B cell (primary cell): Measurements from ENCODE around the gene STIM1. TPM values are rescaled to one million over a fixed set of nuclear protein-coding genes. Genes with fewer than 3 reads are reported as not detected.
"Not testable (repeated sequence)": the region's sequence is repeated elsewhere in the genome, so short reads cannot be mapped to it uniquely, and the experiment has no call there.

Source experiments
- ATAC-seq: fragments of 200-7000 bp; cut with Tn5 transposase; one replicate; pipeline ENCODE4 v1.10.0; 2021; ENCODE audit warnings: low read depth, mild to moderate bottlenecking, moderate number of reproducible peaks, moderate library complexity
- CTCF ChIA-PET: fragments of 350-600 bp; sonication (Branson Sonifier 250); formaldehyde crosslinking; loops from one replicate; lab custom pipeline; 2021; ENCODE audit warnings: antibody characterized with exemption, inconsistent platforms; lab: Charles Lee
- POLR2A ChIA-PET: fragments of 350-600 bp; sonication (Branson Sonifier 250); formaldehyde crosslinking; loops from one replicate; lab custom pipeline; 2021; ENCODE audit warnings: antibody characterized with exemption; lab: Charles Lee
- DNase-seq: peaks from one replicate; pipeline ENCODE4 v3.0.0; 2013
- H2AFZ ChIP-seq: 2 replicates; pipeline ENCODE4 v1.6.1; 2012; ENCODE audit warnings: mild to moderate bottlenecking, low read depth, low read length; ENCODE audit not compliant: insufficient read depth, poor library complexity, severe bottlenecking
- H3K27ac ChIP-seq, 2 donors: 1 replicate in 1 of 2; 2 replicates in 1 of 2; pipeline ENCODE4 v1.5.1; 2012 to 2013; ENCODE audit warnings: low read length in 2 of 2, mild to moderate bottlenecking in 2 of 2, moderate library complexity in 1 of 2
- H3K27me3 ChIP-seq, 4 experiments: fragments of 200-600 bp in 1 of 4; sonication (generic) in 1 of 4; replicated peaks in 1 of 4; 1 replicate in 2 of 4; 2 replicates in 2 of 4; pipeline versions ENCODE4 v1.6.1 to v1.7.0; 2013 to 2016; ENCODE audit warnings: low read length in 3 of 4, mild to moderate bottlenecking in 2 of 4, mixed read lengths in 1 of 4, moderate library complexity in 1 of 4; ENCODE audit not compliant: insufficient read depth in 4 of 4, control insufficient read depth in 3 of 4; ENCODE audit errors: control extremely low read depth in 1 of 4
- H3K36me3 ChIP-seq, 2 experiments: replicated peaks in 1 of 2; 1 replicate in 1 of 2; 2 replicates in 1 of 2; pipeline versions ENCODE4 v1.6.1 to v1.7.1; 2013; ENCODE audit warnings: low read length in 1 of 2; ENCODE audit not compliant: insufficient read depth in 2 of 2, control insufficient read depth in 1 of 2; ENCODE audit errors: control extremely low read depth in 1 of 2, extremely low read depth in 1 of 2
- H3K4me1 ChIP-seq, 2 donors: fragments of 200-600 bp in 1 of 2; sonication (generic) in 1 of 2; 1 replicate in 1 of 2; 2 replicates in 1 of 2; pipeline versions ENCODE4 v1.5.1 to v1.6.1; 2013 to 2017; ENCODE audit warnings: low read length in 2 of 2; ENCODE audit not compliant: control insufficient read depth in 2 of 2, insufficient read depth in 2 of 2
- H3K4me2 ChIP-seq: replicated peaks from 2 replicates; pipeline ENCODE3; 2012; ENCODE audit warnings: mild to moderate bottlenecking, low read depth, low read length; ENCODE audit not compliant: poor library complexity, severe bottlenecking
- H3K4me3 ChIP-seq, 5 experiments: fragments of 200-600 bp in 1 of 5; sonication (generic) in 1 of 5; 1 replicate in 3 of 5; 2 replicates in 2 of 5; pipeline versions ENCODE4 v1.5.1 to v1.7.0; 2011 to 2016; ENCODE audit warnings: low read length in 4 of 5, mild to moderate bottlenecking in 4 of 5, low read depth in 2 of 5, control low read depth in 1 of 5, moderate library complexity in 1 of 5; ENCODE audit not compliant: insufficient read depth in 1 of 5; ENCODE audit errors: control extremely low read depth in 1 of 5, extremely low read depth in 1 of 5
- H3K79me2 ChIP-seq: fragments of 200-600 bp; sonication (generic); one replicate; pipeline ENCODE4 v1.6.0; 2016; ENCODE audit warnings: low read length; ENCODE audit not compliant: control insufficient read depth, insufficient read depth
- H3K9ac ChIP-seq: fragments of 200-600 bp; sonication (generic); 2 replicates; pipeline ENCODE4 v1.6.1; 2017; ENCODE audit warnings: mild to moderate bottlenecking, low read length, moderate library complexity
- H3K9me3 ChIP-seq, 3 donors: one replicate each; pipeline versions ENCODE4 v1.6.1 to v1.7.1; 2013; ENCODE audit warnings: low read length in 2 of 3; ENCODE audit not compliant: control insufficient read depth in 2 of 3, insufficient read depth in 1 of 3; ENCODE audit errors: control extremely low read depth in 1 of 3
- H4K20me1 ChIP-seq: 2 replicates; pipeline ENCODE4 v1.6.0; 2012; ENCODE audit warnings: mild to moderate bottlenecking, low read length; ENCODE audit not compliant: insufficient read depth, control insufficient read depth, poor library complexity, severe bottlenecking
- H3K27ac Mint-ChIP-seq: one replicate; pipeline ENCODE4 v1.8.0; 2021; ENCODE audit warnings: mixed read lengths
- H3K27me3 Mint-ChIP-seq: one replicate; pipeline ENCODE4 v1.8.0; 2021; ENCODE audit warnings: mixed read lengths
- H3K4me1 Mint-ChIP-seq: one replicate; pipeline ENCODE4 v1.8.0; 2021; ENCODE audit warnings: mixed read lengths
- H3K4me3 Mint-ChIP-seq: one replicate; pipeline ENCODE4 v1.8.0; 2021; ENCODE audit warnings: mixed read lengths
- H3K9me3 Mint-ChIP-seq: one replicate; pipeline ENCODE4 v1.8.0; 2022; ENCODE audit warnings: mixed read lengths; ENCODE audit not compliant: insufficient read depth
- CTCF ChIP-seq: fragments of 200-600 bp; IDR thresholded peaks from one replicate; pipeline ENCODE4 v1.8.0; 2022; ENCODE audit warnings: antibody characterized with exemption, mild to moderate bottlenecking
- EZH2 ChIP-seq: IDR thresholded peaks from 2 replicates; pipeline ENCODE4 v1.6.1; 2012; ENCODE audit warnings: borderline replicate concordance, low read depth, mild to moderate bottlenecking, moderate library complexity, low read length; ENCODE audit not compliant: insufficient read depth, poor library complexity, severe bottlenecking
- WGBS: methylation state at CpG from one replicate; pipeline ENCODE4 v1.1.5; 2013; ENCODE audit warnings: missing lambda C conversion rate; ENCODE audit not compliant: insufficient coverage; 5-methylcytosine and 5-hydroxymethylcytosine counted together
- intact Hi-C: fragments of 100-400 bp; cut with micrococcal nuclease; formaldehyde crosslinking; loops from one replicate; pipeline ENCODE4 v1.10.0; 2022
- polyA plus RNA-seq: library from polyadenylated mRNA; depleted of rRNA; stranded (reverse); fragments of >200 nt; gene quantifications from 2 replicates; pipeline ENCODE4 v1.2.3, GENCODE V29; 2012
- total RNA-seq, 2 donors: library from RNA; stranded (reverse); fragments of 120-200 nt in 1 of 2; gene quantifications; 1 replicate in 1 of 2; 2 replicates in 1 of 2; pipeline versions ENCODE4 v1.2.3 to v1.2.4, GENCODE V29; 2013 to 2022

STIM1 gene
- total and polyA plus RNA-seq, 2 donors (not counting 1 experiment from before 2014, with no cell fraction given), result 59.4 to 76.7 TPM

DNA sequence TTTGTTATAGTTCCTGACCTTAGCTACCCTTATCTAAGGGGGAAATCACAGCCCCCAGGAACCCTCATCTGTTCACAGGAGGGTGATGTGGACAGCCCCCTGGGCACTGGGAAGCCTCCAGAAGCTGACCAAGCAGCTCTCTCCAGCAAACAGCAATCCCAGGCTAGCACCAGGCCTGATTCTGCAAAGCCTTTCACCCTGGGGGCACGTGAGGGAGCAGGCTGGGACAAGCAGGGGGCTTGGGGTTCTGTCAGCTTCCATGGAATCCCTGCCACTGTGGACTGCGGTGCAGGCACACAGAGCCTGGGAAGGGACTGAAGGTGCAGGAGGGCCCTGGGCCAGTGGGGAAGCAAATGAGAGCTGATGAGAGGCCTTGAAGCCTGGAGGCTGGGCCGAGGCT, 45.0 kb upstream of the STIM1 start:
- DNase-seq, result no peak
- Histone ChIP-seq H3K4me1 (peaks cover 6 to 17% of the 10 kb centered on the region in 2 donors), H3K36me3 (no peaks in the 10 kb centered on the region), H3K4me3 (no peak overlapping the region), H4K20me1 (no peaks in the 10 kb centered on the region), H3K9me3 (no peaks in the 10 kb centered on the region), H3K79me2 (peaks cover 9% of the 10 kb centered on the region), H2AFZ (no peak overlapping the region), H3K27me3 (no peaks in the 10 kb centered on the region), H3K27ac (no peak overlapping the region), H3K4me2 (no peak overlapping the region), H3K9ac (no peak overlapping the region)
- ATAC-seq, result no peak
- ChIA-PET CTCF (interaction anchor here (0.8 to 8.7 kb wide), 7 partner anchors 10 to 263 kb away, joined by 3 to 85 read pairs (median 5); partner anchors contain the start of genes RHOG and STIM1), POLR2A (no interaction called here)
- TF ChIP-seq EZH2, result no peak
- TF ChIP-seq CTCF, result no peak
- WGBS, result 100% methylated on average over 2 of the region's 3 CpGs
- Mint-ChIP-seq H3K27me3 (no peaks in the 10 kb centered on the region), H3K4me1 (peaks cover 11% of the 10 kb centered on the region), H3K4me3 (no peak overlapping the region), H3K9me3 (no peaks in the 10 kb centered on the region), H3K27ac (no peak overlapping the region)
- intact Hi-C loops, result no loop called here

DNA sequence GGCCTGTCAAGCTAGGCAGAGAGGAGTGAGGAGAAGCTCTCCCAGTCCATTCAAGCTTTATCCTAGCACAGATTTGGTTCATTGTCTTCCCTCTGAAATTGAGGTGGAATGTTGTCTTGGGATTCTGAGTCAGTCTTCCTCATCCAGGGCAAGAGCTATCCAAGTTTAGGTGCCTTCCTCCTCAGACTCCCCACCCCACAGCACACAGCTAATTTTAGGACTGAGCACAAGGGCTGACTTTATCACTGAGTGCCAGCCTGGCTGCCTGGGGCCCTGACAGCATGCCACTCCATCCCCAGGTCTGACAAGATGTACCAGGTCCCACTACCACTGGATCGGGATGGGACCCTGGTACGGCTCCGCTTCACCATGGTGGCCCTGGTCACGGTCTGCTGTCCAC, 44.5 kb upstream of the STIM1 start:
- H3K27me3 Mint-ChIP-seq, result no peaks in the 10 kb centered on the region
- no peak overlapping the region for H3K4me3 ChIP-seq
- H3K36me3 ChIP-seq, result no peaks in the 10 kb centered on the region
- no peak overlapping the region for H2AFZ ChIP-seq
- TF ChIP-seq CTCF (no peak), EZH2 (no peak)
- ATAC-seq (no peak), DNase-seq (no peak)
- no peaks in the 10 kb centered on the region for H3K27me3 ChIP-seq
- no peak overlapping the region for H3K4me2 ChIP-seq
- H3K9me3 Mint-ChIP-seq, result no peaks in the 10 kb centered on the region
- no peaks in the 10 kb centered on the region for H3K9me3 ChIP-seq
- no peak overlapping the region for H3K9ac ChIP-seq
- H3K4me1 ChIP-seq, result peaks cover 6 to 17% of the 10 kb centered on the region in 2 donors
- H3K4me3 Mint-ChIP-seq, result no peak overlapping the region
- POLR2A ChIA-PET, result no interaction called here
- intact Hi-C loops, result no loop called here
- no peaks in the 10 kb centered on the region for H4K20me1 ChIP-seq
- no peak overlapping the region for H3K27ac Mint-ChIP-seq
- peaks cover 9% of the 10 kb centered on the region for H3K79me2 ChIP-seq
- H3K4me1 Mint-ChIP-seq, result peaks cover 11% of the 10 kb centered on the region
- CTCF ChIA-PET, result interaction anchor here (0.8 to 8.7 kb wide), 7 partner anchors 10 to 262 kb away, joined by 3 to 85 read pairs (median 5); partner anchors contain the start of genes RHOG and STIM1
- WGBS, result 90% methylated on average over 2 of the region's 4 CpGs
- H3K27ac ChIP-seq, result no peak overlapping the region

DNA sequence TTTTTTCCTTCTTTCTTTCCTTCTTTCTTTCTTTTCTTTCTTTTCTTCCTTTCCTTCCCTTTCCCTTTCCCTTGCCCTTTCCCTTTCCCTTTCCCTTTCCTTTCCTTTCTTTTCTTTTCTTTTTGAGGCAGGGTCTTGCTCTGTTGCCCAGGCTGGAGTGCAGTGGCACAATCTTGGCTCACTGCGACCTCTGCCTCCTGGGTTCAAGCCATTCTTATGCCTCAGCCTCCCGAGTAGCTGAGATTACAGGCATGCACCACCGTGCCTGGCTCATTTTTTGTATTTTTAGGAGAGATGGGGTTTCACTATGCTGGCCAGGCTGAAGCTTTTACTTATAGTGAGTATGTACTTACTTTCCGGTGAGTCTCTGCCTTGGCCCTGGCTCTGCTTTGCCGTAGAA, 40.6 kb upstream of the STIM1 start:
- H3K27me3 ChIP-seq, H3K4me3 ChIP-seq, intact Hi-C loops, H3K36me3 ChIP-seq, H3K27ac ChIP-seq, H3K4me1 Mint-ChIP-seq, H3K79me2 ChIP-seq, H2AFZ ChIP-seq, H3K9me3 ChIP-seq, DNase-seq, H3K9me3 Mint-ChIP-seq, H3K4me2 ChIP-seq, H3K27me3 Mint-ChIP-seq, H3K27ac Mint-ChIP-seq, H4K20me1 ChIP-seq, POLR2A ChIA-PET, ATAC-seq, H3K4me1 ChIP-seq, H3K4me3 Mint-ChIP-seq, H3K9ac ChIP-seq: not testable (repeated sequence)
- WGBS, result 100% methylated on average over 2 of the region's 5 CpGs
- CTCF ChIA-PET, result interaction anchor here (0.7 to 1.3 kb wide), 4 partner anchors 8 to 259 kb away, joined by 3 to 7 read pairs (median 4); no protein-coding TSS in a partner anchor
